HCT116 (cell line): ENCODE measurements around the gene EPHA4. TPM values are rescaled to one million over a fixed set of nuclear protein-coding genes. Genes with fewer than 3 reads are reported as not detected.

Source experiments
- ATAC-seq: fragments of 200-7000 bp; cut with Tn5 transposase; 2 replicates; pipeline ENCODE4 v1.9.1; 2020; ENCODE audit warnings: mild to moderate bottlenecking, moderate library complexity
- BruUV-seq: library from RNA; stranded (reverse); fragments of 400-500 nt; replicated peaks from 2 replicates; lab custom pipeline; 2021; lab: Mats Ljungman, UMichigan
- CTCF ChIA-PET: fragments of 300-600 bp; sonication (Branson Sonifier 250); formaldehyde crosslinking; loops from one replicate; lab custom pipeline; 2021; ENCODE audit warnings: antibody characterized with exemption; lab: Charles Lee
- POLR2A ChIA-PET: fragments of 300-600, 350-600 bp; sonication (Branson Sonifier 250); formaldehyde crosslinking; loops from one replicate; lab custom pipeline; 2021; ENCODE audit warnings: antibody characterized with exemption; lab: Charles Lee
- RAD21 ChIA-PET, 2 experiments: fragments of 300-600 bp; sonication (Branson Sonifier 250); formaldehyde crosslinking; loops; one replicate each; lab custom pipeline; 2023; ENCODE audit warnings: low total read pairs in 2 of 2; ENCODE audit not compliant: uncharacterized antibody in 2 of 2, unreplicated experiment in 2 of 2, low non-redundant PET in 1 of 2; lab: Charles Lee
- DNase-seq: peaks from one replicate; pipeline ENCODE4 v3.0.0-alpha.2; 2010; ENCODE audit warnings: low read depth, low spot score
- H2AFZ ChIP-seq: fragments of 200-600 bp; shearing (Covaris generic), sonication (generic); 2 replicates; pipeline ENCODE4 v1.6.1; 2017; ENCODE audit warnings: low read depth, mixed run types, mixed read lengths, antibody characterized with exemption, low read length; ENCODE audit not compliant: poor library complexity, severe bottlenecking
- H3K27ac ChIP-seq: 2 replicates; pipeline ENCODE4 v1.5.1; 2012; ENCODE audit warnings: low read depth, low read length
- H3K27me3 ChIP-seq: fragments of 200-600 bp; sonication (generic); 2 replicates; pipeline ENCODE4 v1.6.1; 2016; ENCODE audit warnings: mixed run types, low read length, mixed read lengths; ENCODE audit not compliant: insufficient read depth
- H3K36me3 ChIP-seq, 2 experiments: fragments of 200-500 bp in 1 of 2; fragments of 200-600 bp in 1 of 2; sonication (Bioruptor generic) in 1 of 2; sonication (generic) in 1 of 2; 2 replicates each; pipeline versions ENCODE4 v1.5.1 to v1.6.1; 2014 to 2016; ENCODE audit warnings: low read length in 2 of 2, inconsistent platforms in 1 of 2, mixed read lengths in 1 of 2, mixed run types in 1 of 2; ENCODE audit not compliant: insufficient read depth in 2 of 2, control insufficient read depth in 1 of 2
- H3K4me1 ChIP-seq, 2 experiments: fragments of 200-600 bp in 1 of 2; sonication (generic) in 1 of 2; 2 replicates each; pipeline versions ENCODE4 v1.5.1 to v1.6.1; 2012 to 2017; ENCODE audit warnings: low read length in 2 of 2, inconsistent platforms in 1 of 2, mild to moderate bottlenecking in 1 of 2, mixed read lengths in 1 of 2, mixed run types in 1 of 2, moderate library complexity in 1 of 2; ENCODE audit not compliant: insufficient read depth in 2 of 2, control insufficient read depth in 1 of 2
- H3K4me2 ChIP-seq: fragments of 200-600 bp; sonication (generic); 2 replicates; pipeline ENCODE4 v1.6.1; 2017; ENCODE audit warnings: mixed run types, low read length, mixed read lengths
- H3K4me3 ChIP-seq, 2 experiments: fragments of 200-600 bp in 1 of 2; sonication (generic) in 1 of 2; replicated peaks in 1 of 2; 2 replicates each; pipeline ENCODE4 v1.5.1; 2011 to 2016; ENCODE audit warnings: low read length in 2 of 2, control low read depth in 1 of 2, low read depth in 1 of 2, mild to moderate bottlenecking in 1 of 2, mixed read lengths in 1 of 2, mixed run types in 1 of 2
- H3K79me2 ChIP-seq: fragments of 200-600 bp; sonication (generic); 2 replicates; pipeline ENCODE4 v1.6.1; 2017; ENCODE audit warnings: mild to moderate bottlenecking, mixed run types, low read length, moderate library complexity, mixed read lengths; ENCODE audit not compliant: insufficient read depth
- H3K9ac ChIP-seq: fragments of 200-600 bp; sonication (generic); 2 replicates; pipeline ENCODE4 v1.6.1; 2016; ENCODE audit warnings: low read length, mixed read lengths
- H3K9me2 ChIP-seq: fragments of 200-600 bp; sonication (generic), shearing (Covaris generic); 2 replicates; pipeline ENCODE4 v1.6.1; 2017; ENCODE audit warnings: mixed run types, mild to moderate bottlenecking, moderate library complexity; ENCODE audit not compliant: insufficient read depth
- H3K9me3 ChIP-seq, 2 experiments: fragments of 200-500 bp in 1 of 2; fragments of 200-600 bp in 1 of 2; sonication (Bioruptor generic) in 1 of 2; sonication (generic) in 1 of 2; 2 replicates each; pipeline ENCODE4 v1.6.1; 2014 to 2017; ENCODE audit warnings: low read length in 2 of 2, mixed read lengths in 2 of 2, inconsistent platforms in 1 of 2, low read depth in 1 of 2, mild to moderate bottlenecking in 1 of 2, mixed run types in 1 of 2, moderate library complexity in 1 of 2; ENCODE audit not compliant: control insufficient read depth in 1 of 2, insufficient read depth in 1 of 2
- H4K20me1 ChIP-seq: fragments of 200-600 bp; sonication (generic), shearing (Covaris generic); 2 replicates; pipeline ENCODE4 v1.6.1; 2017; ENCODE audit warnings: mixed run types, mild to moderate bottlenecking, moderate library complexity; ENCODE audit not compliant: insufficient read depth
- CTCF ChIP-seq, 3 experiments: fragments of 200-600 bp in 1 of 3; sonication (generic) in 1 of 3; IDR thresholded peaks in 2 of 3; conservative IDR thresholded peaks in 1 of 3; 2 replicates each; pipeline ENCODE4 v1.5.1; 2012 to 2017; ENCODE audit warnings: low read depth in 2 of 3, low read length in 2 of 3, antibody characterized with exemption in 1 of 3, borderline replicate concordance in 1 of 3, control low read depth in 1 of 3, mild to moderate bottlenecking in 1 of 3, mixed read lengths in 1 of 3, mixed run types in 1 of 3, moderate library complexity in 1 of 3; ENCODE audit not compliant: insufficient read depth in 1 of 3
- MAX ChIP-seq: IDR thresholded peaks from 2 replicates; pipeline ENCODE4 v1.6.1; 2012
- REST ChIP-seq: IDR thresholded peaks from 2 replicates; pipeline ENCODE4 v1.6.1; 2012; ENCODE audit warnings: low read depth
- YY1 ChIP-seq: IDR thresholded peaks from 2 replicates; pipeline ENCODE4 v1.6.1; 2011; ENCODE audit warnings: low read length, low read depth, moderate library complexity, mild to moderate bottlenecking; ENCODE audit not compliant: insufficient replicate concordance; ENCODE audit errors: extremely low read depth
- ZBTB33 ChIP-seq: IDR thresholded peaks from 2 replicates; pipeline ENCODE4 v1.6.1; 2011; ENCODE audit warnings: mild to moderate bottlenecking, low read length, moderate library complexity; ENCODE audit not compliant: insufficient replicate concordance; ENCODE audit errors: extremely low read depth
- intact Hi-C: fragments of 100-400 bp; cut with micrococcal nuclease; formaldehyde crosslinking; loops from 2 replicates; pipeline ENCODE4 v1.10.0; 2022
- total RNA-seq: library from RNA; stranded (reverse); gene quantifications from one replicate; pipeline ENCODE4 v1.2.1, GENCODE V29; 2021; ENCODE audit not compliant: unreplicated experiment

The EPHA4 gene
- total RNA-seq, 1 experiment from 2014 or later = 3.5 TPM

- no peak for DNase-seq
- H3K4me3 ChIP-seq = no peak overlapping the region
- no peak for TF ChIP-seq ZBTB33
- TF ChIP-seq CTCF (IDR thresholded peaks at IDR 0.05 in 2 of 3, conservative IDR thresholded peaks at IDR 0.05 in 1 of 3; ENCODE audit: borderline replicate concordance in 1 of 3, insufficient read depth in 1 of 3, low read depth in 2 of 3, low read length in 2 of 3) = 0 out of 6 replicates have a peak, but pooled peaks of 1 of the 3 experiments have one; percentile 1
- no peak for TF ChIP-seq REST
- no peak for TF ChIP-seq MAX
- TF ChIP-seq YY1 = no peak
- TF ChIP-seq, all 23 proteins: peak for 1
- Histone ChIP-seq H2AFZ (no peak overlapping the region), H3K36me3 (no peaks in the 10 kb centered on the region), H3K27me3 (peaks cover 3% of the 10 kb centered on the region), H3K9me2 (no peaks in the 10 kb centered on the region), H3K79me2 (no peaks in the 10 kb centered on the region), H3K4me1 (no peaks in the 10 kb centered on the region), H3K4me2 (no peak overlapping the region), H3K9ac (no peak overlapping the region), H3K9me3 (no peaks in the 10 kb centered on the region), H3K27ac (no peak overlapping the region), H4K20me1 (no peaks in the 10 kb centered on the region)
- ChIA-PET CTCF (no interaction called here), POLR2A (no interaction called here), RAD21 (no interaction called here)
- ATAC-seq = no peak
- intact Hi-C loops = no loop called here
- BruUV-seq = no TSS peak
These were observed 50.8 kb downstream of the EPHA4 start for GRCh38 chr2:221521233-221521845.
